PC-3 (cell line): Measurements from ENCODE around the gene LMAN2. TPM values are rescaled to one million over a fixed set of nuclear protein-coding genes. Genes with fewer than 3 reads are reported as not detected.

Source experiments
- ATAC-seq: fragments of 200-7000 bp; cut with Tn5 transposase; 2 replicates; pipeline ENCODE4 v1.9.1; 2020; ENCODE audit warnings: mild to moderate bottlenecking, moderate library complexity
- BruUV-seq: library from RNA; stranded (reverse); fragments of 400-500 nt; replicated peaks from 2 replicates; lab custom pipeline; 2021; lab: Mats Ljungman, UMichigan
- CTCF ChIA-PET: fragments of 300-600 bp; sonication (Branson Sonifier 250); formaldehyde crosslinking; loops from one replicate; lab custom pipeline; 2022; ENCODE audit warnings: antibody characterized with exemption; lab: Charles Lee
- POLR2A ChIA-PET: fragments of 300-600 bp; sonication (Branson Sonifier 250); formaldehyde crosslinking; loops from one replicate; lab custom pipeline; 2022; ENCODE audit warnings: antibody characterized with exemption; ENCODE audit not compliant: unreplicated experiment; lab: Charles Lee
- DNase-seq: peaks from one replicate; pipeline ENCODE4 v3.0.0-alpha.2; 2015
- H2AFZ ChIP-seq: fragments of 300-600 bp; sonication (generic); 2 replicates; pipeline ENCODE4 v1.6.0; 2016; ENCODE audit warnings: antibody characterized with exemption, low read length
- H3F3A ChIP-seq: fragments of 300-600 bp; sonication (generic); one replicate; pipeline ENCODE4 v1.6.0; 2017; ENCODE audit warnings: antibody characterized with exemption, low read length, control low read depth, mild to moderate bottlenecking; ENCODE audit not compliant: unreplicated experiment
- H3K27ac ChIP-seq: fragments of 300-600 bp; sonication (generic); 2 replicates; pipeline ENCODE4 v1.5.1; 2016; ENCODE audit warnings: mild to moderate bottlenecking, low read length
- H3K27me3 ChIP-seq: fragments of 300-600 bp; sonication (generic); 2 replicates; pipeline ENCODE4 v1.6.1; 2016; ENCODE audit warnings: low read length, mixed read lengths
- H3K36me3 ChIP-seq: fragments of 300-600 bp; sonication (generic); 2 replicates; pipeline ENCODE4 v1.6.1; 2016; ENCODE audit warnings: low read depth, mixed run types, low read length, mixed read lengths
- H3K4me1 ChIP-seq: fragments of 300-600 bp; sonication (generic); 2 replicates; pipeline ENCODE4 v1.5.1; 2016; ENCODE audit warnings: low read length; ENCODE audit not compliant: insufficient read depth
- H3K4me2 ChIP-seq: fragments of 300-600 bp; sonication (generic); 2 replicates; pipeline ENCODE4 v1.6.0; 2016; ENCODE audit warnings: low read length
- H3K4me3 ChIP-seq: fragments of 300-600 bp; sonication (generic); 2 replicates; pipeline ENCODE4 v1.5.1; 2016; ENCODE audit warnings: mild to moderate bottlenecking, low read length, mixed read lengths
- H3K79me2 ChIP-seq: fragments of 300-600 bp; sonication (generic); 2 replicates; pipeline ENCODE4 v1.6.1; 2017; ENCODE audit warnings: low read length, mixed read lengths
- H3K9ac ChIP-seq: fragments of 300-600 bp; sonication (generic); 2 replicates; pipeline ENCODE4 v1.6.0; 2016; ENCODE audit warnings: mild to moderate bottlenecking, low read length
- H3K9me2 ChIP-seq: fragments of 300-600 bp; sonication (generic); replicated peaks from 2 replicates; pipeline ENCODE4 v1.6.1; 2016; ENCODE audit warnings: mixed run types, low read length, mixed read lengths
- H3K9me3 ChIP-seq: fragments of 300-600 bp; sonication (generic); 2 replicates; pipeline ENCODE4 v1.6.1; 2016; ENCODE audit warnings: low read length, mixed read lengths
- H4K20me1 ChIP-seq: fragments of 300-600 bp; sonication (generic); 2 replicates; pipeline ENCODE4 v1.6.1; 2016; ENCODE audit warnings: low read length, mixed read lengths
- EZH2 ChIP-seq: fragments of 300-600 bp; sonication (generic); IDR thresholded peaks from one replicate; pipeline ENCODE4 v1.6.1; 2017; ENCODE audit warnings: antibody characterized with exemption, mild to moderate bottlenecking, low read length; ENCODE audit not compliant: unreplicated experiment
- EZH2phosphoT487 ChIP-seq: fragments of 300-600 bp; sonication (generic); IDR thresholded peaks from 2 replicates; pipeline ENCODE4 v1.6.1; 2018; ENCODE audit warnings: mild to moderate bottlenecking, antibody characterized with exemption, low read length, borderline replicate concordance
- intact Hi-C: fragments of 100-400 bp; cut with micrococcal nuclease; formaldehyde crosslinking; loops from 2 replicates; pipeline ENCODE4 v1.9.0; 2023
- total RNA-seq: library from RNA; depleted of rRNA; stranded (reverse); fragments of >200 nt; gene quantifications from 2 replicates; pipeline ENCODE4 v1.2.3, GENCODE V29; 2014
- TF ChIP-seq, protein P1 (sequence below): fragments of 300-600 bp; sonication (generic); conservative IDR thresholded peaks from 2 replicates; pipeline ENCODE4 v1.5.1; 2017; ENCODE audit warnings: antibody characterized with exemption, low read depth, mild to moderate bottlenecking, low read length

The LMAN2 gene
- total RNA-seq, 1 experiment from 2014 or later = 310 TPM

DNA sequence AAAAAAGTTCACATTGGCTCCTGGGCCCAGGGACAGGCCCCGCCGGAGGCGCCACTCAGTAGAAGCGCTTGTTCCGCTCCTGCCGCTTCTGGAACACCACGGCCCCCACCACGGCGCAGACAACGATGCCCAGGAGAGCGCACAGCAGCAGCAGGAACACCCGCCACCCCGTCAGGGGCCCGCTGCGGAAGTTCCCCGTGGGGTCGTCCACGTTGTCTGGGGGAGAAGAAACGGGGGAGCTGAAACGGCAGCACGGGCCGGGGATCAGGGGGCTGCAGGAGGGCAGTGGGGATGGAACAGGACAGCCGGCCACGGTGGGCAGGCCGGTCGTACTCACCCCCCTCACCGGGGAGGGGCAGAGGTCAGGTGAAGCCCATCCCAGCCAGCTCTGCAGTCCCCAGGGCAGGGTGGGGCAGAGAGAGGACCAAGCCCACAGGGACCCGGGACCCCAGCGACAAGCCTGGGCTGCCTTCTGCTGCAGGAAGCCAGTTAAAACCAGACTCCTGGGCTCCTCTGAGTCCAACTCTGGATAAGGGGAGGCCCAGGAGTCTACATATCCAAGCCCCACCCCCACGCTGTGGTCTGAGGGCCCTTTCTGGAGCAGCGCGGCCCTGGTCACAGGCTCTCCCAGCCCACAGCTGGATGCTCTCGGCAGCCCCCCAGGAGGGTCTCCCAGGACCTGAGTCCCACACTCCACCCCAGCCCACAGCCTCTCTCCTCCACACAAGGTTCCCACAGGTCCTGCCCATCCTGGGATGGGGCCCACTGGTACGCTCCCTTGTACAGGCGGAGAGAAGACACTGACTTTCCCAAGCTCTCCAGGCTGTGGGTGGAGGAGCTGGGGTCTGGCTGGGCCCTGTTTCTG is 19.2 kb downstream of the LMAN2 start:
- BruUV-seq = no TSS peak
- Histone ChIP-seq H2AFZ (no peak overlapping the region), H3K79me2 (no peaks in the 10 kb centered on the region), H4K20me1 (no peaks in the 10 kb centered on the region), H3K27me3 (no peaks in the 10 kb centered on the region), H3K9ac (no peak overlapping the region), H3K27ac (no peak overlapping the region), H3K4me3 (no peak overlapping the region), H3F3A (no peaks in the 10 kb centered on the region), H3K4me2 (no peak overlapping the region), H3K36me3 (peaks cover 16% of the 10 kb centered on the region; the same call in 1 of the 2 replicates), H3K4me1 (peaks cover 10% of the 10 kb centered on the region), H3K9me2 (no peaks in the 10 kb centered on the region), H3K9me3 (no peaks in the 10 kb centered on the region)
- CTCF ChIA-PET = no interaction called here
- intact Hi-C loops = no loop called here
- TF ChIP-seq EZH2phosphoT487 (no peak), EZH2 (no peak)
- TF ChIP-seq, protein P1, sequence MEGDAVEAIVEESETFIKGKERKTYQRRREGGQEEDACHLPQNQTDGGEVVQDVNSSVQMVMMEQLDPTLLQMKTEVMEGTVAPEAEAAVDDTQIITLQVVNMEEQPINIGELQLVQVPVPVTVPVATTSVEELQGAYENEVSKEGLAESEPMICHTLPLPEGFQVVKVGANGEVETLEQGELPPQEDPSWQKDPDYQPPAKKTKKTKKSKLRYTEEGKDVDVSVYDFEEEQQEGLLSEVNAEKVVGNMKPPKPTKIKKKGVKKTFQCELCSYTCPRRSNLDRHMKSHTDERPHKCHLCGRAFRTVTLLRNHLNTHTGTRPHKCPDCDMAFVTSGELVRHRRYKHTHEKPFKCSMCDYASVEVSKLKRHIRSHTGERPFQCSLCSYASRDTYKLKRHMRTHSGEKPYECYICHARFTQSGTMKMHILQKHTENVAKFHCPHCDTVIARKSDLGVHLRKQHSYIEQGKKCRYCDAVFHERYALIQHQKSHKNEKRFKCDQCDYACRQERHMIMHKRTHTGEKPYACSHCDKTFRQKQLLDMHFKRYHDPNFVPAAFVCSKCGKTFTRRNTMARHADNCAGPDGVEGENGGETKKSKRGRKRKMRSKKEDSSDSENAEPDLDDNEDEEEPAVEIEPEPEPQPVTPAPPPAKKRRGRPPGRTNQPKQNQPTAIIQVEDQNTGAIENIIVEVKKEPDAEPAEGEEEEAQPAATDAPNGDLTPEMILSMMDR = no peak
- POLR2A ChIA-PET = no interaction called here
- DNase-seq = no peak
- no peak for ATAC-seq

DNA sequence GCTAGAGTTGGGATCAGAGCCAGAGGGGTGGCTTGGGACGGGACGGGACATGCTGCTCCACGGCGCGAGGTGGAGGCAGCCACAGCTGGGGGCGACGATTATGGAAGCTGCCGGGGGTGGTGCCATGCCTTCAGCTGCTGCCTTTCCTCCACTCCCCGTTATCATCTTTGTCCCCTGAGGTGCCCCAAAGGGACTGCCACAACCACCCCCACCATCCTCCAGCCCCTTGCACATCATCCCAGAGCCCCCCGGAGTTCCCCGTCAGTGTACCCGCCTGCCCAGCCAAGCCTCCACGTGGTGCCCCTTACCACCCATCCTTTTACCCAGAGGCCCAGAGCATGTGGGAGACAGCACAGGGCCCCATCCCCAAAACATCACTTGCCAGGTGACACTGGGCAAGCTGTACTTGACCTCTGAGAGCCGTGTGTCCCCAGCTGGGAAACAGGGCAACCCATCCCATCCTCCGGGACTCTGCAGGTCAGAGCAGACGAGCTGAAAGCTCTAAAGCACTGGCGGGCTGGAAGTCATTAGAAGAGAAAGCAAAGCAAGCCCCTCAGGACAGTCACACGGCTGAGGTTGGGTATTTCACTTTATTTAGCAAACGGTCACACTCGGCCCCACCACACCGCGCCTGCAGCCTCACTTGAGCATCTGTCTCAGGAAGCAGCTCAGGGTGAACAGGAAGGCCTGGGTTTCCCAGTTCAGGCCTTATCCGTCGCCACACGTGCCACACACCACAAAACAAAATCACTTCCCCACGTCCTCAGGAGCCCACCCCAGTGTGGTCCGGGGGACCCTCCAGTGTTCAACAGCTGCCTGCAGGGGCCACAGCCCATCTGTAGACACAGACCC is 20.3 kb downstream of the LMAN2 start:
- no TSS peak for BruUV-seq

More for the DNA sequence above, 20.3 kb downstream of the LMAN2 start:
- Histone ChIP-seq H3K36me3 (peaks cover 13% of the 10 kb centered on the region; the same call in 1 of the 2 replicates), H3F3A (no peaks in the 10 kb centered on the region), H3K9me2 (no peaks in the 10 kb centered on the region), H3K9me3 (no peaks in the 10 kb centered on the region), H4K20me1 (no peaks in the 10 kb centered on the region), H3K79me2 (no peaks in the 10 kb centered on the region), H2AFZ (no peak overlapping the region), H3K9ac (no peak overlapping the region), H3K4me1 (peaks cover 12% of the 10 kb centered on the region), H3K4me2 (no peak overlapping the region), H3K27me3 (no peaks in the 10 kb centered on the region), H3K4me3 (no peak overlapping the region), H3K27ac (no peak overlapping the region)
- intact Hi-C loops = no loop called here
- ChIA-PET POLR2A (no interaction called here), CTCF (no interaction called here)
- ATAC-seq (no peak), DNase-seq (no peak)
- TF ChIP-seq, protein P1 = no peak
- TF ChIP-seq EZH2phosphoT487 (no peak), EZH2 (no peak)
